ENCODE measurements around the gene WNT9B.

The WNT9B gene

DNA sequence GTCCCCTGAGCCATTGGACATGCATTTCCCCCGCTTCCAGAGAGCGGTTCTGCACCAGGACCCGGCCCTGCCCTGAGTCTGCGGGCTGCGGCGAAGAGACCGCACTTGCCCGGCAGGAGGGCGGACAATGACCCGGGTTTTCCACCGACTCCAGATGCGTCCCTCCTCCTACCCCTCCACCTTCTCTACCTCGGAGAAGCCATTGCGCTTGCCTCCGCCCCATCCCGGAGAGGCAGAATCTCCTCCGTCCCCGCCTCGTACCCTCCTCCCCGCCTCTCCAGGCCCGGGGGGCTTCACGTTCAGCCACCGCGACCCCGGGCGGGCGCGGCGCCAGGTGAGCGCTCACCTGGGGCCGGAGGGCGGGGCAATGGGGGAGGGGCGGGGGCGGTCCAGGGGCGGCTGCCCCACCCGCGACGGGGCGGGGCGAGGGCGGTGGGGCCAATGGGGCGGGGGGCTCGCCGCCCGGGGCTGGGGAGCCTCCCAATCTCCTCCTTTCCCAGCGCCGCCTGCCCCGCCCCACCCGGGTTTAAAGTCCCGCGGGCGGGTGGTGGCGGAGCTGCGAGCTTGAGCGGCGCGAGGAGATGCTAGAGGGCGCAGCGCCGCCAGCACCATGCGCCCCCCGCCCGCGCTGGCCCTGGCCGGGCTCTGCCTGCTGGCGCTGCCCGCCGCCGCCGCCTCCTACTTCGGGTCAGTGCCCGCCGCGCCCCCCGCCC lies at the start of gene WNT9B:
TSS of gene WNT9B (plus strand) at position 555 of the 713 bp plus-strand sequence. CDS start at position 611, 56 bp downstream.
- Histone ChIP-seq H3K9ac (no peak within 1 kb of the TSS), H3K4me3 (peak within 1 kb of the TSS; percentile 60), H3K4me2 (peak within 1 kb of the TSS; percentile 82), H3K27me3 (peaks cover 61% of the 10 kb centered on the region), H3K4me1 (peaks cover 12% of the 10 kb centered on the region), H3K9me3 (no peaks in the 10 kb centered on the region), H4K20me1 (no peaks in the 10 kb centered on the region), H3K36me3 (no peaks in the 10 kb centered on the region), H3K27ac (no peak within 1 kb of the TSS)
- no peak for TF ChIP-seq Cebpa-rat (IDR thresholded peaks at IDR 0.05)

DNA sequence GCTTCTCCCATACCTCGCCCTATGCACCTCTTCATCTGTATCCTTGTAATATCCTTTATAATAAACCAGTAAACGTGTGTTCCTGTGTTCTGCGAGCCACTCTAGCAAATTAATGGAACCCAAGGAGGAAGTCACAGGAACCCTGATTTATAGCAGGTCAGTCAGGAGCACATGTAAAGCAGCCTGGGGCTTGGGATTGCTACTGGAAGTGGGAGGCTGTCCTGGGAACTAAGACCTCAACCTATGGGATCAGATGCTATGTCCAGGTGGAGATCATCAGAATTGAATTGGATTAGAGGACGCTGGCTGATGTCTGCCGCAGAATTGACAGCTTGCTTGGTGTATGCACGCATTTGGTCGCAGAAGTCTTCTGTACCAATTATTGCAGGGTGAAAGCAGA lies 48.6 kb upstream of the WNT9B start:
- TF ChIP-seq Cebpa-rat (IDR thresholded peaks at IDR 0.05), result no peak
- H3K4me2 ChIP-seq, result no peak overlapping the region
- H3K4me1 ChIP-seq, result no peaks in the 10 kb centered on the region
- H3K27ac ChIP-seq, result no peak overlapping the region
- no peak overlapping the region for H3K9ac ChIP-seq
- H3K36me3 ChIP-seq, result no peaks in the 10 kb centered on the region
- H3K4me3 ChIP-seq, result no peak overlapping the region
- H4K20me1 ChIP-seq, result no peaks in the 10 kb centered on the region
- no peaks in the 10 kb centered on the region for H3K27me3 ChIP-seq
- H3K9me3 ChIP-seq, result no peaks in the 10 kb centered on the region

DNA sequence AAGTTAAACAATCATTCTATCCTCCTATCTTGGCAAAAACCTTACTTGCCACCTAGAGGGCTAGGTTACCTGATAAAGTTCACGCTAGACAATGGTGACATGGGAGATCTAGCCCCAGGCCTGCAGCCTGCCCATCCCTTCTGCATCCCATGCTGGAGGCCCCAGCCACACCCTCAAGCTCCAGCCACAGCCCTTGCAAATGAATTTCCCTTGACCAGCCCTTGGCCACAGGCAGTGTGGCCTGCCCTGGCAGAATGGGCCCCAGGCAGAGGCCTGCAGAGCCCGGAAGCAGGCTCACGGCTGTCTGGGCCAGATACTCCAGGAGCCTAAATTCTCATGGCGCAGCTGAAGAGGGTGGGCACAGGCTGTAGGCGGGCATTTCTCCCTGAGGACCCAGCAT lies 47.8 kb upstream of the WNT9B start:
- Histone ChIP-seq H3K9ac (no peak overlapping the region), H3K4me1 (no peaks in the 10 kb centered on the region), H3K4me3 (no peak overlapping the region), H3K27ac (no peak overlapping the region), H3K4me2 (no peak overlapping the region), H3K9me3 (no peaks in the 10 kb centered on the region), H3K27me3 (no peaks in the 10 kb centered on the region), H3K36me3 (no peaks in the 10 kb centered on the region), H4K20me1 (no peaks in the 10 kb centered on the region)
- TF ChIP-seq Cebpa-rat (IDR thresholded peaks at IDR 0.05), result no peak

DNA sequence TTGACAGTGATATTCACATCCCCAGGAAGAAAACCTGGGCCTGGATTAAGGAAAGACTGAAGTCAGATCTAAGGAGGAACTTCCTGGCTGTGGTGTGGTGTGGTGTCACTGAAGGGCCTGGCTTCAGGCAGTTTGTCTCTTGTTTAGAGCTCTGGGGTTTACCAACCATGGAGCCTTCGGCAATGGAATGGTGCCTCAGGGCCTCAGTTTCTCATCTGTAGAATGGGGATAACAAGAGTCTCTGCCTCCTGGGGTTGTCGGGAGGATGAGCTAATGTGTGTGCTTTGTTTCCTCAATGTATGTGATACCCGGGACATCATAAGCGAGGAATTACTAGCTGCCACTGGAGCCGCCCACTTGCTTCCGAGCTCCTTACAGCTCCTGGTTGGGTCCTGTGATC lies 45.6 kb upstream of the WNT9B start:
- Histone ChIP-seq H3K4me2 (no peak overlapping the region), H3K27me3 (no peaks in the 10 kb centered on the region), H3K9ac (no peak overlapping the region), H3K4me1 (no peaks in the 10 kb centered on the region), H3K36me3 (no peaks in the 10 kb centered on the region), H3K27ac (no peak overlapping the region), H4K20me1 (no peaks in the 10 kb centered on the region), H3K4me3 (no peak overlapping the region), H3K9me3 (no peaks in the 10 kb centered on the region)
- TF ChIP-seq Cebpa-rat (IDR thresholded peaks at IDR 0.05), result no peak

DNA sequence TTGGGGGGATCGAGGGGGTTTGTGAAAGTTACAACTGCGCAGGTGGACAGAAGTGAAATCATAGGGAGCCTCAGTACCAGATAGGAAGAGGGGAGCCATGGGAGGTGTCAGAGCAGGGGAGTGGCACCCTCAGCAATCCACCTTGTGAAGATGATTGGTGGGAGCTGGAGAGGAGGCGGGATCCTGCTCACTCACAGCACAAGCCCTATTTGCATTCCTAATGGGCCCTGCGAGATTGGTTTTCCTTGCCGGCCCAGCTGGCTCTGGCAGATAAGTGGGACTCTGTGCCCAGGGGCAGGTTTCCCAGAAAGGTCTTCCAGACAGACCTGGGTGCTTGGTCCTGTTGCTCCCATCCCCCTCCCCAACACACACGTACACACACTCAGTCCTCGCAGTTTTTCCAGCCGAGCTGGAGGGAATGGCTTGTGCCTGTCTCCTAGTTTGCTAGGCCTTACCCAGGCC lies 42.2 kb upstream of the WNT9B start:
- Histone ChIP-seq H3K4me1 (no peaks in the 10 kb centered on the region), H3K9me3 (no peaks in the 10 kb centered on the region), H3K4me3 (no peak overlapping the region), H3K27ac (no peak overlapping the region), H4K20me1 (no peaks in the 10 kb centered on the region; the same call in 1 of the 2 replicates), H3K36me3 (no peaks in the 10 kb centered on the region), H3K27me3 (peaks cover 9% of the 10 kb centered on the region; the same call in 1 of the 2 replicates), H3K4me2 (no peak overlapping the region), H3K9ac (no peak overlapping the region)
- no peak for TF ChIP-seq Cebpa-rat (IDR thresholded peaks at IDR 0.05)

DNA sequence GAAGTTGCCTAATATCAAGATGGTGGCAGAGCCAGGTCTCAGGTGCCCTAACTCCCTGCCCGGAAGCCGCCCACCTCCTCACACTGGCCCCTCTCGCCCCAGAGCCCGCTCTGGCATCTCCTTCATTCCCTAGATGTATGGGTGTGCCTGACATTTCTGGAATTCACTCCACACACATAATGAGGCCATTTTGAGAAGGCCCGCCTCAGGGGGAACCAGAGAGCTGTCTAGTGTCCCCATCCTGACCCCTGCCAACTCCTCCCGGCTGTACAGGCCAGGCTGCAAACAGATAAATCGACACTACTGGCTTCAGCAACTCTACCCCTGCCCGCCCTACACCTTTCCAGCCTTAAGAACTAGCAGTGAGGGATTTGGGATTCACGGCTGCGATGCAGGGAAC lies 40.5 kb upstream of the WNT9B start:
- no peaks in the 10 kb centered on the region; the same call in 1 of the 2 replicates for H4K20me1 ChIP-seq
- H3K9ac ChIP-seq, result no peak overlapping the region
- peaks cover 25% of the 10 kb centered on the region for H3K27me3 ChIP-seq
- no peaks in the 10 kb centered on the region for H3K4me1 ChIP-seq
- no peaks in the 10 kb centered on the region for H3K9me3 ChIP-seq
- no peak overlapping the region for H3K4me2 ChIP-seq
- no peaks in the 10 kb centered on the region for H3K36me3 ChIP-seq
- no peak for TF ChIP-seq Cebpa-rat (IDR thresholded peaks at IDR 0.05)
- no peak overlapping the region for H3K4me3 ChIP-seq
- H3K27ac ChIP-seq, result no peak overlapping the region

GRCh38 chr17:46811978-46812583 lies 39.3 kb upstream of the WNT9B start:
- Histone ChIP-seq H3K9ac (no peak overlapping the region), H3K27me3 (peaks cover 38% of the 10 kb centered on the region), H3K36me3 (no peaks in the 10 kb centered on the region), H4K20me1 (peaks cover 10% of the 10 kb centered on the region; the same call in 1 of the 2 replicates), H3K9me3 (no peaks in the 10 kb centered on the region), H3K4me1 (no peaks in the 10 kb centered on the region), H3K27ac (no peak overlapping the region), H3K4me3 (no peak overlapping the region), H3K4me2 (no peak overlapping the region)
- TF ChIP-seq Cebpa-rat (IDR thresholded peaks at IDR 0.05), result no peak

DNA sequence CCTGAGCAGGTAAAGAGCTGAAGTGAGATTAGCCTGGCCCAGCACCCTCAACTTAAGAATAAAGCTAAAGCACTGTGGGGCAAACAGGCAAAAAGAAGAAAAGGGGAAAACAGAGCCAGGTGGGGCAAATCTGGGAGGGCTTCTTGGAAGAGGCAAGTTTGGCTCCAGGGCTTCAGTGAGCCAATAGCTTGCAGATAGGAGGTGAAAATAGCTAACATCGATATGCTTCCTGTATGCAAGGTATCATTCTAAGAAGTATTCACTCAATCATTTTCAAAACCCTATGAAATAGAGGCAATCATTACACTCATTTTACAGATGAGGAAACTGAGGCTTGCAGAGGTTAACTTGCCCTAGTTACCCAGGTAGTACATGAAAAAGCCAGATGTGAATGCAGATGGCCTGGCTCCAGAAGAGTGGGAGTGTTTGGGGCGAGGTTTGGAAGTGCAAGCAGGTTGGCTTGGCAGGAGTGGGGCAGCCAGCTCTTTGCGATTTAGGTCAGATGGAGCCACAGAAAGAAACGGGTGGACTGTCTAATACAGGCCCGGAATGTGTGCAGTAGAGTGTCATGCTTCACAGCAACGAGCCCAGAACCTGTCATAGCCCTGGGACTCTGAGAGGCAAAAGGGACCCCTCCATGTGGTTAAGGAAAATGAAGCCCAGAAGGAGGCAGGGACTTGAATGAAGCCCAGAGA lies 38.6 kb upstream of the WNT9B start:
- peaks cover 44% of the 10 kb centered on the region for H3K27me3 ChIP-seq
- no peaks in the 10 kb centered on the region for H3K36me3 ChIP-seq
- H3K27ac ChIP-seq, result no peak overlapping the region
- no peak overlapping the region for H3K4me2 ChIP-seq
- peaks cover 16% of the 10 kb centered on the region; the same call in 1 of the 2 replicates for H4K20me1 ChIP-seq
- H3K9ac ChIP-seq, result no peak overlapping the region
- no peak overlapping the region for H3K4me3 ChIP-seq
- H3K4me1 ChIP-seq, result no peaks in the 10 kb centered on the region
- H3K9me3 ChIP-seq, result no peaks in the 10 kb centered on the region
- no peak for TF ChIP-seq Cebpa-rat (IDR thresholded peaks at IDR 0.05)

- no peaks in the 10 kb centered on the region for H3K9me3 ChIP-seq
- H3K4me2 ChIP-seq, result no peak overlapping the region
- H3K4me1 ChIP-seq, result peaks cover 5% of the 10 kb centered on the region
- H4K20me1 ChIP-seq, result peaks cover 18% of the 10 kb centered on the region
- no peaks in the 10 kb centered on the region for H3K36me3 ChIP-seq
- no peak overlapping the region for H3K9ac ChIP-seq
- no peak overlapping the region for H3K27ac ChIP-seq
- no peak overlapping the region for H3K4me3 ChIP-seq
- peaks cover 56% of the 10 kb centered on the region for H3K27me3 ChIP-seq
- no peak for TF ChIP-seq Cebpa-rat (IDR thresholded peaks at IDR 0.05)
Measured at GRCh38 chr17:46813920-46814319, 37.5 kb upstream of the WNT9B start.

DNA sequence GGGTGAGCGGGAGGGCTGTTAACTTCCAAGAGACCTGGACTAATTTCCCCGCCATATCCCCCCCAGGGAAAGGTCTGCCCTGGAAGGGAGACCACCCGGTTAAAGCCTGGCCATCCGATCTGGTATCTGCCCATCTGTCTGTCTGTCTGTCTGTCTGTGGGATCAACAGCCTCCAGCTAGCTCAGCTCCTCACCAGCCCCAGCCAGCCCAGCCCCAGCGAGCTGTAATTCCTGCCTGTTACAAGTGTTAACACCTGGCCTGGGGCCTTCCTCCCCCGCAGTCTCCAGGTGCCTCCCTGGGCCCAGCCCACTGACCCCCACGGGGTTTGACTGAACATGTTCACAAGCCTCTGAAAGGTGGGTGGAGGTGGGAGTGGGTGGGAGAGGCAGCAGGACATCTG lies 36.9 kb upstream of the WNT9B start:
- Histone ChIP-seq H3K9me3 (no peaks in the 10 kb centered on the region), H3K4me2 (no peak overlapping the region), H4K20me1 (peaks cover 23% of the 10 kb centered on the region), H3K36me3 (no peaks in the 10 kb centered on the region), H3K27ac (no peak overlapping the region), H3K27me3 (peaks cover 61% of the 10 kb centered on the region), H3K9ac (no peak overlapping the region), H3K4me3 (no peak overlapping the region), H3K4me1 (peaks cover 11% of the 10 kb centered on the region)
- no peak for TF ChIP-seq Cebpa-rat (IDR thresholded peaks at IDR 0.05)
